PC-9 (cell line): ENCODE results near the gene PCDHGB5. TPM values are rescaled to one million over a fixed set of nuclear protein-coding genes. Genes with fewer than 3 reads are reported as not detected.

Experiments
- BruUV-seq: library from RNA; stranded (reverse); fragments of 400-500 nt; replicated peaks from 2 replicates; lab custom pipeline; 2021; lab: Mats Ljungman, UMichigan
- CTCF ChIA-PET: fragments of 300-600 bp; sonication (Branson Sonifier 250); formaldehyde crosslinking; loops from one replicate; lab custom pipeline; 2022; ENCODE audit warnings: antibody characterized with exemption; lab: Charles Lee
- POLR2A ChIA-PET: fragments of 300-600 bp; sonication (Branson Sonifier 250); formaldehyde crosslinking; loops from one replicate; lab custom pipeline; 2022; ENCODE audit warnings: antibody characterized with exemption; ENCODE audit not compliant: unreplicated experiment; lab: Charles Lee
- DNase-seq, 2 experiments: peaks; one replicate each; pipeline versions ENCODE4 v3.0.0 to v3.0.0-alpha.2; 2015 to 2022; ENCODE audit warnings: mixed read lengths in 1 of 2
- H2AFZ ChIP-seq: fragments of 200-600 bp; sonication (generic); 2 replicates; pipeline ENCODE4 v1.8.1; 2017; ENCODE audit warnings: antibody characterized with exemption
- H3F3A ChIP-seq: fragments of 200-600 bp; sonication (generic); 2 replicates; pipeline ENCODE4 v1.8.1; 2017; ENCODE audit warnings: antibody characterized with exemption, mild to moderate bottlenecking, low read depth; ENCODE audit not compliant: insufficient read depth
- H3K27ac ChIP-seq: fragments of 200-600 bp; sonication (generic); 2 replicates; pipeline ENCODE4 v1.6.1; 2016; ENCODE audit warnings: mixed run types
- H3K27me3 ChIP-seq: fragments of 200-600 bp; sonication (generic); 2 replicates; pipeline ENCODE4 v1.6.1; 2016; ENCODE audit warnings: low read depth, mixed run types; ENCODE audit not compliant: insufficient read depth
- H3K36me3 ChIP-seq: fragments of 200-600 bp; sonication (generic); 2 replicates; pipeline ENCODE4 v1.6.1; 2016; ENCODE audit warnings: low read depth, mixed run types
- H3K4me1 ChIP-seq: fragments of 200-600 bp; sonication (generic); replicated peaks from 2 replicates; pipeline ENCODE4 v1.6.1; 2016; ENCODE audit warnings: mixed run types; ENCODE audit not compliant: insufficient read depth
- H3K4me2 ChIP-seq: fragments of 200-600 bp; sonication (generic); 2 replicates; pipeline ENCODE4 v1.6.1; 2017; ENCODE audit warnings: mixed run types
- H3K4me3 ChIP-seq: fragments of 200-600 bp; sonication (generic); 2 replicates; pipeline ENCODE4 v1.6.1; 2016; ENCODE audit warnings: mixed run types
- H3K79me2 ChIP-seq: fragments of 200-600 bp; sonication (generic); 2 replicates; pipeline ENCODE4 v1.6.1; 2017; ENCODE audit warnings: low read depth, mixed run types
- H3K9me2 ChIP-seq: fragments of 200-600 bp; sonication (generic); 2 replicates; pipeline ENCODE4 v1.8.1; 2017; ENCODE audit warnings: mild to moderate bottlenecking; ENCODE audit not compliant: insufficient read depth
- H3K9me3 ChIP-seq: fragments of 200-600 bp; sonication (generic); 2 replicates; pipeline ENCODE4 v1.8.1; 2016; ENCODE audit warnings: low read depth; ENCODE audit not compliant: insufficient read depth
- H4K20me1 ChIP-seq: fragments of 200-600 bp; sonication (generic); 2 replicates; pipeline ENCODE4 v1.8.1; 2017; ENCODE audit not compliant: insufficient read depth
- CTCF ChIP-seq: fragments of 200-600 bp; sonication (generic); conservative IDR thresholded peaks from 2 replicates; pipeline ENCODE4 v1.6.1; 2017; ENCODE audit warnings: mixed run types, antibody characterized with exemption, mild to moderate bottlenecking, moderate library complexity
- EZH2 ChIP-seq: fragments of 200-600 bp; sonication (generic); IDR thresholded peaks from 2 replicates; pipeline ENCODE4 v1.8.0; 2017; ENCODE audit warnings: antibody characterized with exemption, low read depth
- intact Hi-C: fragments of 100-400 bp; cut with micrococcal nuclease; formaldehyde crosslinking; loops from one replicate; pipeline ENCODE4 v1.10.0; 2022; ENCODE audit not compliant: unreplicated experiment
- total RNA-seq: library from RNA; stranded (reverse); gene quantifications from 2 replicates; pipeline ENCODE4 v1.2.3, GENCODE V29; 2021

The PCDHGB5 gene
- total RNA-seq, 1 experiment from 2014 or later: not detected

GRCh38 chr5:141382469-141383294 is 15.1 kb upstream of the PCDHGB5 start, which contains the start of gene PCDHGA7:
TSS of gene PCDHGA7 (plus strand) at chr5:141382742. CDS start at chr5:141382900, 158 bp downstream.
- Histone ChIP-seq H3K79me2 (no peaks in the 10 kb centered on the region), H3K36me3 (no peaks in the 10 kb centered on the region), H3K27ac (no peak within 1 kb of the TSS), H3K9me2 (no peaks in the 10 kb centered on the region), H3K4me3 (no peak within 1 kb of the TSS), H3K27me3 (peaks cover 49% of the 10 kb centered on the region), H3K9me3 (no peaks in the 10 kb centered on the region), H3K4me2 (no peak within 1 kb of the TSS), H2AFZ (no peak within 1 kb of the TSS), H3F3A (no peaks in the 10 kb centered on the region), H4K20me1 (no peaks in the 10 kb centered on the region), H3K4me1 (no peaks in the 10 kb centered on the region)
- BruUV-seq: no TSS peak
- no peak for DNase-seq
- POLR2A ChIA-PET: no interaction called here
- intact Hi-C loops: no loop called here
- CTCF ChIA-PET: no interaction called here
- TF ChIP-seq CTCF (no peak), EZH2 (no peak)

GRCh38 chr5:141383345-141383744 is 14.4 kb upstream of the PCDHGB5 start:
- ChIA-PET CTCF (no interaction called here), POLR2A (interaction anchor here (0.6 kb wide), 1 partner anchor 135 kb away, joined by 3 read pairs; no protein-coding TSS in a partner anchor)
- no peak overlapping the region for H3K4me3 ChIP-seq
- H3K27ac ChIP-seq: no peak overlapping the region
- H3K79me2 ChIP-seq: no peaks in the 10 kb centered on the region
- intact Hi-C loops: no loop called here
- H3K36me3 ChIP-seq: no peaks in the 10 kb centered on the region
- H3K9me3 ChIP-seq: no peaks in the 10 kb centered on the region
- no peak overlapping the region for H3K4me2 ChIP-seq
- H4K20me1 ChIP-seq: no peaks in the 10 kb centered on the region
- H3K9me2 ChIP-seq: no peaks in the 10 kb centered on the region
- H2AFZ ChIP-seq: no peak overlapping the region
- H3K27me3 ChIP-seq: peaks cover 51% of the 10 kb centered on the region
- no peaks in the 10 kb centered on the region for H3F3A ChIP-seq
- H3K4me1 ChIP-seq: no peaks in the 10 kb centered on the region
- no TSS peak for BruUV-seq
- TF ChIP-seq EZH2 (no peak), CTCF (no peak)
- no peak for DNase-seq

- no peaks in the 10 kb centered on the region for H3K79me2 ChIP-seq
- H3K36me3 ChIP-seq: no peaks in the 10 kb centered on the region
- CTCF ChIA-PET: no interaction called here
- no peak for DNase-seq
- no peak overlapping the region for H3K4me2 ChIP-seq
- H3K4me3 ChIP-seq: no peak overlapping the region
- TF ChIP-seq CTCF (no peak), EZH2 (no peak)
- POLR2A ChIA-PET: no interaction called here
- H4K20me1 ChIP-seq: no peaks in the 10 kb centered on the region
- no peak overlapping the region for H3K27ac ChIP-seq
- no peaks in the 10 kb centered on the region for H3K9me3 ChIP-seq
- intact Hi-C loops: no loop called here
- no peaks in the 10 kb centered on the region for H3F3A ChIP-seq
- H3K9me2 ChIP-seq: no peaks in the 10 kb centered on the region
- H2AFZ ChIP-seq: no peak overlapping the region; the same call in 1 of the 2 replicates
- no peaks in the 10 kb centered on the region for H3K4me1 ChIP-seq
- peaks cover 54% of the 10 kb centered on the region for H3K27me3 ChIP-seq
- BruUV-seq: no TSS peak
Observed at GRCh38 chr5:141384471-141385267, 13.1 kb upstream of the PCDHGB5 start.
